ENCODE results near the gene OSGIN1.

The OSGIN1 gene

DNA sequence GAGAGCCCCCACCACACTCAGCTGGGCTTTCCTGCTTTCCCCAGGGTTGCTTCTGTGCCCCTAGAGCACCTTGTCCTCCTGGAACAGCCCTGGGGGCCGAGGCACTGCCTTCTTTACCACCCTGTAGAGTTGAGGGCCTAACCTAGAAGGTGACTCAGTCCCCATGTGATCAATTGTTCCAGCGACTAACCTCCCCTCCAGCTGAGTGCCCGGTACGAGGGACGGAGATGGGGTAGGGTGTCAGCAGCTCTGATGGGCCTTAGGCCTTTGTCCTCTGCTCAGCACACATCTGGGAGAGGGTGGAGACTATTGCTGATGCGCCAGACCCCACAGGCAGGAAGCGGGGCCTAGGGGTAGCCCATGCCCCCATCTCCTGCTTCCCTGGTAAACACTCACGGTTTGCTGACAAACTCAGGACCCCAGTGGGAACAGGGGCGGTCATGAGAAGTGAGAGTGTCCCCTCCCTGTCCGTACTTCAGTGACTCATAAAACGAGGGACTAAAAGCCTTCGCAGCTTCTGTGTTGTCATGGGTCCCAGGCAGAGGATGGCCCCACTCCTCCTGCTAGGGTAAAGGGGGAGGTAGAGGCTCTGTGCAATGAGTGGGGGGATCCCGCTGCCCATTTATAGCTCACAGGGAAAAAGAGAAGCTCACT lies 48.1 kb downstream of the OSGIN1 start:
- DNase-seq (ENCODE audit: low read depth in 2 of 2) = no peak

DNA sequence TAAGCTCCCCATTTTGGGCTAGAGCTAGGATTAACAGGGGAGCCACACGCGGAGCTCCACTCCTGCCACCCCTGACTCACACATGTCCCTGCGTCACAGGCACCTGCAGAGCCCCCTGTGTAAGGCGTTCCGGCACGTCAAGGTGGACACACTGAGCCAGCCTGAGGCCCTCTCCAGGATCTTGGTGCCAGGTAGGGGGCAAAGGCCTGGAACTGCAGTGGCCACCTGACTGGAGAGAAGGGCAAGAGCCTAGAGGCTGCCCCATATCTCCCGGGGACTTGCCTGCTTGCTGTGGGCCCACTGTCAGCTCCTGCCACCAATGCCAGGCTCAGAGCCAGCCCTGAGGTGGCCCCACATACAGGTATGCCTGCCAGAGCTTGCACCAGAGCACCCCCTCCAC lies 48.7 kb downstream of the OSGIN1 start:
- no peak for DNase-seq (ENCODE audit: low read depth in 2 of 2)

DNA sequence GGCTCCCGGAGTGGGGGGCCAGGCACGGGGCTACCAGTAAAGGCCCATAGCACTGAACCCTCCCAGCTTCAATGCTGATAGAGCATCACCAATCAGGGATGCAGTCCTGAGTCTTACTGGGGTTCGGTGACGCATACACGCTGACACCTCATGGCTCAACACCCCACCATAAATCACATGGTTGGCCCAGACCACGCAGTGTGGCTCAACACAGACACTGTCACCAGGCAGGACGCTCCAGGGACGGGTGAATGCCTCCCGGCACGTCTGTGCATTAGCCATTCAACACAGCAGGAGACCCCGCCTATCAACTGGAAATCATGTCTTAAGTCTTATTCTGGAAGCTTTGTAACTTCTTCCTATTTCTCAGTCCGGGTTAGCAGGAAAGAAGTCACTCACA lies 50.0 kb downstream of the OSGIN1 start:
- no peak for DNase-seq (ENCODE audit: low read depth in 2 of 2)

DNA sequence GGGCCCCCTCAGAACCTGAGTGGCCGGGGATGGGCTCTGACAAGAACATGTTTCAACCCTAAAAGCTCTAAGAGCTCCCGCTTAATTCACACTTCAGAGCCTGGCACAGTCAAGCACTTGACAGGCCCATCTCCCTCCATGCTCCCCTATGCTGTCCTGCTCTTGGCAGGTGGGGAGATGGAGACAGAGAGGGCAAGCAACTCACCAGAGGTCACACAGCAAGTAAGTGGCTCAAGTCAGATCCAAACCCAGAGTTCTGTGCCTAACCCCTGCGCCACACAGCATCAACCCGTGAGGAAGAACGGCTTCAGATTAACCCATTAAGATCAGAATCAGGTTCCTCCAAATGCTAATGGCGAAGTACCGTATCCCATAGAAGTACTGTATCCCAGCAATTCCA lies 51.4 kb downstream of the OSGIN1 start:
- no peak for DNase-seq (ENCODE audit: low read depth in 2 of 2)

DNA sequence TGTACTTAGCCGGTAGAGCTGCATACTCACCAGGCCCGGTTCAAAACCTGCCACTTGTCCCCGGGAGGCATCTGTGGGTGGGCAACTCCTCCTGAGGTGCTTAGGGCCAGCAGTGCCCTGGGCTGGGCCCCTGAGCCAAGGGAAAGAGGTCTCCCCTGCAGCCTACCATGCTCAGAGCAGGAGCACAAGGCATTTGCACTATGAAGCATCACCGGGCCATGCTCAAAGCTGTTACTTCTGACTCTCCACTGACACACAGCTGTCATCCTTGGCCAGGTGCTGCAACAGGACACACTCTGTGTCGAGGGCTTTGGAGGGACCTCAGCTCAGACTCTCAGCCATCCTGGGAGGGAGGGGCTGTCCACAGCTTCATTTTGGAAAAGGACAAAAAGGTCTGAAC lies 52.4 kb downstream of the OSGIN1 start:
- DNase-seq (ENCODE audit: low read depth in 2 of 2) = no peak

DNA sequence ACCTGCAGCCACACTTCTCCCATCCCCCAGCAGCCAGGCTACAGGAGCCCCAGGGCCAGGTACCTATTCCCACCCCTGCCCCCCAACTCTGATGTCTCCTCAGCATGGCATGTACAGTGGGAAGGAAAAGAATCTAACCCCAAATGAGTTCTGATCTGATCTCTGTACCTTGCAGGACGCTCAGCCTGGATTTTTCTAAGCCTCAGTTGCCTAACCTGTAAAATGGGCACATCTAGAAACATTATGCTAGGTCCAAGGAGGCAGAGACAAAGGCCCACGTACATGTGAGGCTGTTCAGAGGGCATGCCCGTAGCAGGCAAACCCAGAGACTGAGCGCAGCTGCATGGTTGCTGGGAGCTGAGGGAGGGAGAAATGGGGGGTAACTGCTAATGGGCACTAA lies 54.5 kb downstream of the OSGIN1 start:
- DNase-seq (ENCODE audit: low read depth in 2 of 2) = no peak

DNA sequence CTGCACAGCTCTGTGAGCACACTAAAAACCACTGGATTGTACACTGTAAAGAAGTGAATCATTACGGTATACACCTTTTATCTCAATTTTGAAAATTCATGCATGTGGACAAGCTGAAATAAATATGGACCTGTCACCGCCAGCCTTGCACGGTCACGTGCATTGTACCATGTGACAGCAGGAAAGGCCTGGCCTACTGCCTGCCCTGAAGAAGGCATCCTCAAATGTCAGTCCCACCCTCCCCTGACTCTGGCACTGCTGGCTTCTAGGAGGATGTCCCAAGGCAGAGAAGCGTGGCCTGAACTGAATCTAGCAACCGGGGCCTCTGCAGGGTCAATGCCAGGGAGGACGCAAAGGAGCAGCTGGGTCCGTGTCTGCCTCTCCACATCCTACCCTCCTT lies 54.9 kb downstream of the OSGIN1 start:
- no peak for DNase-seq (ENCODE audit: low read depth in 2 of 2)

DNA sequence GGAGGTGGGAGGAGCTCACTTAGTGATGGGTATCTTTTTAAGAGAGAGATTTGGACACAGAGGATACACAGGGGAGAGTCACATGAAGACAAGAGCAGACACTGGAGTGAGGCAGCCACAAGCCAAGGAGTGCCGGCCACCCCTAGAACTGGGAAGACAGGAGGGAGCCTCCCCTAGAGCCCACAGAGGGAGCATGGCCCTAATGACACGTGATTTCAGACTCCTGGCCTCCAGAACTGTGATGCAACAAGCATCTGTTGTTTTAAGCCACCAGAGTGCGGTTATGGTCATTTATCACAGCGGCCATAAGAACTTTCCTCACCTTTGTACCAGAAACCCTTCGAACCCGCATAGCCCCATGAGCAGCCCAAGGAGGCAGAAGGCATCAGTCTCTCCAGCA lies 56.2 kb downstream of the OSGIN1 start:
- no peak for DNase-seq (ENCODE audit: low read depth in 2 of 2)

DNA sequence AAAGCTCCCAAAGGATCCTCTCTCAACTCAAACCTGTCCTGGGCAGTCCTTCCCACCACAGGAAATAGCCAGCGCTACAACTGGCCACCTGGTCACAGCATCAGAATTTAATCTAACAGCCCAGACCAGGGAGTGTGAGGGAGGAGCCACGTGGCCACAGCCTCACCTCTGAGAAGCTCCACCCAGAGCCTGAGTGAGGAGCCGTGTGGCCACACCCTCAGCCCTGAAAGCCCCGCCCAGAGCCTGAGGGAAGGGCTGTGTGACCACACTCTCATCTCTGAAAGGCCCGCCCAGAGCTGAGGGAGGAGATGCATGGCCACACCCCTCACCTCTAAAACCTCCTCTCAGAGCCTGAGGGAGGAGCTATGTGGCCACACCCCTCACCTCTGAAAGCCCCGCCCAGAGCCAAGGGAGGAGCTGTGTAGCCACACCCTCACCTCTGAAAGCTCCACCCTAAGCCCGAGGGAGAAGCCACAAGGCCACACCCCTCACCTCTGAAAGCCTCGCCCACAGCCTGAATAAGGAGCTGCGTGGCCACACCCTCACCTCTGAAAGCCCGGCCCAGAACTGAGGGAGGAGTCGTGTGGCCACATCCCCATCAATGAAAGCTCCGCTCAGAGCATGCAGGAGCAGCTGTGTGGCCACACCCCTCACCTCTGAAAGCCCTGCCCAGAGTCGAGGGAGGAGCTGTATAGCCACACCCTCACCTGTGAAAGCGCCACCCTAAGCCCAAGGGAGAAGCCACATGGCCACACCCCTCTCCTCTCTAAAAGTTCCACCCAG lies 60.9 kb downstream of the OSGIN1 start:
- DNase-seq (ENCODE audit: low read depth in 2 of 2) = peak in 1 of 2 experiments; percentile 8

DNA sequence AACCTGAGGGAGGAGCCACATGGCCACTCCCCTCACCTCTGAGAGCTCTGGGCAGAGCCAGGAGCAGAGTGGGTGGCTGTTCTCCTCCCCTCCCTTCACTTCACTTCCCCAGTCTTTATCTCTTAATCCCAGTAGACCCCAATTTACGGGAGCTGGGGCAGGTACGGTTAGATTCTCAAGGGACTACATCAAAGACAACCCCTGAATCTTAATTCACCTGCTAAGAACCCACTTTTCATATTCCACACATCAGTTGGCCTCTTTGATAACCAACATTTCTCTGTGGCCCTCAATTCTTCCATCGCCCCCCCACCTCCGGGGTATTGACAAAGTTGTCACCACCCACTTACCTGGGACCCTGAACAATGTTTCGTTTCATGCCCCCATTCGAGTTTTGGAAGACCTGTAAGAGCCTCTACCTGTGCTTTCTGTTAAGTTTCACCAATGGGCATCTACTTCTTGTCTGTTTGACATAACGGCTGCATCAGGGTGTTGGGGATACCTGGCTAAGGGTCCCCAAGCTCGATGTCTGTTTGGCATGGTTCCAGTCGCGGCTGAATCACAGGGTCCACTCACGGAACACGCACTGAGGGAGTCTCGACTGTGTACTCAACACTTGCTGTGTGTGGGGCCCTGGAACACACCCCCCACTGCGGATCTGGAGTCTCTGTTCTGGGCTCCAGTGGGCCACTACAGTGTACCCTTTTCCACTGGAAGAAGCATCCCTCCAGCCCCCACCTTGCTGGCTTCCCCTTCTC lies 61.7 kb downstream of the OSGIN1 start:
- DNase-seq (ENCODE audit: low read depth in 2 of 2) = no peak

DNA sequence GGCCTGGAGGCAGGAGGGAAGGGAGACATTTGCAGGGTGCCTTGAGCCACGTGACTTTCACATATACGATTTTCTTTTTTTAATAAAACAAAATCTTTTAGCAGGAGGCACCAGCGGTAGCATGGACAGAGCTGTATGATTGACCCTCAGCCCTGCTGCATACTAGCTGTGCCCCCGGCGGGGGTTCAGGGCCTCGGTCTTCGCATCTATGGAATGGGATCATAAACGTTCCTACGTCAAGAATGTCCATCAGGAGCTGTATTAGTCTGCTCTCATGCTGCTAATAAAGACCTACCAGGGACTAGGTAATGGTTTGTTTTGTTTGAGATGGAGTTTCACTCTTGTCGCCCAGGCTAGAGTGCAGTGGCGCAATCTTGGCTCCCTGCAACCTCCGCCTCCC lies 62.4 kb downstream of the OSGIN1 start:
- no peak for DNase-seq (ENCODE audit: low read depth in 2 of 2)
